Aorta (tissue), 5 donors: Measurements from ENCODE around the gene MRPS23. TPM values are rescaled to one million over a fixed set of nuclear protein-coding genes. Genes with fewer than 3 reads are reported as not detected.

Experiments used
- ATAC-seq: fragments of 200-7000 bp; cut with Tn5 transposase; one replicate; pipeline ENCODE4 v1.9.1; 2022; ENCODE audit warnings: moderate library complexity; ENCODE audit not compliant: low FRiP score
- DNase-seq, 2 donors: peaks; one replicate each; pipeline ENCODE4 v3.0.0-alpha.2; 2020
- H3K27ac ChIP-seq, 2 donors: one replicate each; pipeline ENCODE4 v1.5.1; 2013; ENCODE audit warnings: low read length in 2 of 2, mild to moderate bottlenecking in 2 of 2, moderate library complexity in 2 of 2, control low read depth in 1 of 2, inconsistent platforms in 1 of 2, low read depth in 1 of 2
- H3K27me3 ChIP-seq, 2 donors: one replicate each; pipeline ENCODE4 v1.6.1; 2013; ENCODE audit warnings: control low read depth in 1 of 2, low read length in 1 of 2, mild to moderate bottlenecking in 1 of 2, moderate library complexity in 1 of 2; ENCODE audit not compliant: insufficient read depth in 2 of 2, control insufficient read depth in 1 of 2
- H3K36me3 ChIP-seq, 2 donors: one replicate each; pipeline ENCODE4 v1.6.1; 2013; ENCODE audit warnings: control low read depth in 1 of 2, low read length in 1 of 2, mild to moderate bottlenecking in 1 of 2; ENCODE audit not compliant: insufficient read depth in 2 of 2, control insufficient read depth in 1 of 2
- H3K4me1 ChIP-seq, 2 donors: one replicate each; pipeline ENCODE4 v1.6.1; 2013; ENCODE audit warnings: low read length in 2 of 2, control low read depth in 1 of 2, mild to moderate bottlenecking in 1 of 2, moderate library complexity in 1 of 2; ENCODE audit not compliant: insufficient read depth in 2 of 2, control insufficient read depth in 1 of 2
- H3K4me3 ChIP-seq, 2 donors: one replicate each; pipeline ENCODE4 v1.5.1; 2013; ENCODE audit warnings: low read length in 2 of 2, control low read depth in 1 of 2, mild to moderate bottlenecking in 1 of 2
- H3K9me3 ChIP-seq: one replicate; pipeline ENCODE4 v1.6.1; 2013; ENCODE audit warnings: mild to moderate bottlenecking, low read length; ENCODE audit not compliant: control insufficient read depth
- WGBS, 2 donors: extraction: QIAGEN DNeasy Blood & Tissue Kit; methylation state at CpG; one replicate each; pipeline ENCODE4 v1.1.7; 2013; 5-methylcytosine and 5-hydroxymethylcytosine counted together
- intact Hi-C, 2 donors: fragments of 100-400 bp; cut with DNase I; formaldehyde crosslinking; loops; one replicate each; pipeline versions ENCODE4 v1.14.2 to v1.15.0; 2022
- polyA plus RNA-seq, 2 donors: library from polyadenylated mRNA; stranded (reverse); fragments of 200-250 nt; gene quantifications; one replicate each; pipeline ENCODE4 v1.2.3, GENCODE V29; 2013
- total RNA-seq, 2 donors: library from RNA; stranded (reverse); fragmentation: NEBNext Ultra II Directional; extraction: Animal tissue kit (Norgen Biotek cat#: 25700); gene quantifications; one replicate each; pipeline ENCODE4 v1.2.1, GENCODE V29; 2021
- donor health status: healthy with polysubstance abuse.
- donor health status: Bipolar disorder and iron deficiency.
- donor health status: DM: no; HTN: no; CAD: no.
- donor health status: DM: no; HTN: no; CAD: no.
- donor health status: DM: yes; HTN: yes; CAD: no.

Gene MRPS23
- total and polyA plus RNA-seq, 4 donors: 21.6 to 39.9 (median 22.7) TPM

GRCh38 chr17:57823469-57824401, 26.1 kb downstream of the MRPS23 start:
- intact Hi-C loops: no loop called here
- DNase-seq (no peak), ATAC-seq (no peak)
- 69 to 71% methylated on average over 15 of the region's 15 CpGs for WGBS, 2 donors
- Histone ChIP-seq H3K4me1 (no peaks in the 10 kb centered on the region), H3K27me3 (no peaks in the 10 kb centered on the region), H3K4me3 (no peak overlapping the region), H3K36me3 (no peaks in the 10 kb centered on the region), H3K27ac (no peak overlapping the region), H3K9me3 (no peaks in the 10 kb centered on the region)

GRCh38 chr17:57819867-57820266, 30.0 kb downstream of the MRPS23 start:
- H3K27me3 ChIP-seq: no peaks in the 10 kb centered on the region
- H3K4me1 ChIP-seq: no peaks in the 10 kb centered on the region
- H3K36me3 ChIP-seq: no peaks in the 10 kb centered on the region
- no peak overlapping the region for H3K4me3 ChIP-seq
- H3K27ac ChIP-seq: no peak overlapping the region
- 70 to 91% methylated on average over 5 of the region's 5 CpGs for WGBS, 2 donors
- intact Hi-C loops: no loop called here
- no peaks in the 10 kb centered on the region for H3K9me3 ChIP-seq
- ATAC-seq: no peak
- no peak for DNase-seq

- no peak overlapping the region for H3K27ac ChIP-seq
- WGBS, 2 donors: 79 to 86% methylated on average over 2 of the region's 2 CpGs
- H3K9me3 ChIP-seq: no peaks in the 10 kb centered on the region
- H3K27me3 ChIP-seq: no peaks in the 10 kb centered on the region
- ATAC-seq: no peak
- intact Hi-C loops: no loop called here
- DNase-seq: no peak
- no peaks in the 10 kb centered on the region for H3K4me1 ChIP-seq
- H3K4me3 ChIP-seq: no peak overlapping the region
- H3K36me3 ChIP-seq: no peaks in the 10 kb centered on the region
Measured at GRCh38 chr17:57819285-57819684, 30.6 kb downstream of the MRPS23 start.

GRCh38 chr17:57818066-57818465, 31.8 kb downstream of the MRPS23 start:
- intact Hi-C loops: no loop called here
- Histone ChIP-seq H3K4me3 (no peak overlapping the region), H3K27me3 (no peaks in the 10 kb centered on the region), H3K9me3 (no peaks in the 10 kb centered on the region), H3K36me3 (no peaks in the 10 kb centered on the region), H3K27ac (no peak overlapping the region), H3K4me1 (no peaks in the 10 kb centered on the region)
- WGBS, 2 donors: 77 to 84% methylated on average over 9 of the region's 9 CpGs
- DNase-seq (no peak), ATAC-seq (no peak)

- 85 to 92% methylated on average over 4 of the region's 4 CpGs for WGBS, 2 donors
- ATAC-seq: no peak
- no peaks in the 10 kb centered on the region for H3K9me3 ChIP-seq
- no peaks in the 10 kb centered on the region for H3K36me3 ChIP-seq
- no peak overlapping the region for H3K4me3 ChIP-seq
- no peaks in the 10 kb centered on the region for H3K27me3 ChIP-seq
- no peak overlapping the region for H3K27ac ChIP-seq
- no peaks in the 10 kb centered on the region for H3K4me1 ChIP-seq
- intact Hi-C loops: no loop called here
- no peak for DNase-seq
Measured at GRCh38 chr17:57817299-57817698, 32.5 kb downstream of the MRPS23 start.

GRCh38 chr17:57814421-57814820, 35.4 kb downstream of the MRPS23 start:
- ATAC-seq: no peak
- DNase-seq: no peak
- Histone ChIP-seq H3K4me3 (no peak overlapping the region), H3K9me3 (no peaks in the 10 kb centered on the region), H3K4me1 (no peaks in the 10 kb centered on the region), H3K27ac (no peak overlapping the region), H3K36me3 (no peaks in the 10 kb centered on the region), H3K27me3 (no peaks in the 10 kb centered on the region)
- 66 to 77% methylated on average over 1 of the region's 1 CpG for WGBS, 2 donors
- intact Hi-C loops: no loop called here

GRCh38 chr17:57811638-57812280, 38.1 kb downstream of the MRPS23 start:
- DNase-seq: no peak

GRCh38 chr17:57810721-57811637, 38.9 kb downstream of the MRPS23 start:
- intact Hi-C loops: no loop called here
- ATAC-seq (peak; percentile 61), DNase-seq (peak; percentile 56 to 77)
- Histone ChIP-seq H3K36me3 (no peaks in the 10 kb centered on the region), H3K4me1 (no peaks in the 10 kb centered on the region), H3K27ac (peak overlapping the region in 1 of 2 donors; percentile 3), H3K9me3 (no peaks in the 10 kb centered on the region), H3K27me3 (no peaks in the 10 kb centered on the region), H3K4me3 (peak overlapping the region in 1 of 2 donors; percentile 4)
- 3% methylated on average over 28 to 31 of the region's 31 CpGs for WGBS, 2 donors

More at GRCh38 chr17:57811638-57812280, 38.1 kb downstream of the MRPS23 start:
- H3K27me3 ChIP-seq: no peaks in the 10 kb centered on the region
- no peaks in the 10 kb centered on the region for H3K9me3 ChIP-seq
- no peak overlapping the region for H3K4me3 ChIP-seq
- ATAC-seq: peak; percentile 13
- H3K4me1 ChIP-seq: no peaks in the 10 kb centered on the region
- no peak overlapping the region for H3K27ac ChIP-seq
- WGBS, 2 donors: 67 to 72% methylated on average over 8 of the region's 8 CpGs
- intact Hi-C loops: no loop called here
- H3K36me3 ChIP-seq: no peaks in the 10 kb centered on the region
